ENCODE measurements around the gene UBIAD1.
"Not testable (repeated sequence)": the region's sequence is repeated elsewhere in the genome, so short reads cannot be mapped to it uniquely, and the experiment has no call there.

Gene UBIAD1, protein sequence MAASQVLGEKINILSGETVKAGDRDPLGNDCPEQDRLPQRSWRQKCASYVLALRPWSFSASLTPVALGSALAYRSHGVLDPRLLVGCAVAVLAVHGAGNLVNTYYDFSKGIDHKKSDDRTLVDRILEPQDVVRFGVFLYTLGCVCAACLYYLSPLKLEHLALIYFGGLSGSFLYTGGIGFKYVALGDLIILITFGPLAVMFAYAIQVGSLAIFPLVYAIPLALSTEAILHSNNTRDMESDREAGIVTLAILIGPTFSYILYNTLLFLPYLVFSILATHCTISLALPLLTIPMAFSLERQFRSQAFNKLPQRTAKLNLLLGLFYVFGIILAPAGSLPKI

DNA sequence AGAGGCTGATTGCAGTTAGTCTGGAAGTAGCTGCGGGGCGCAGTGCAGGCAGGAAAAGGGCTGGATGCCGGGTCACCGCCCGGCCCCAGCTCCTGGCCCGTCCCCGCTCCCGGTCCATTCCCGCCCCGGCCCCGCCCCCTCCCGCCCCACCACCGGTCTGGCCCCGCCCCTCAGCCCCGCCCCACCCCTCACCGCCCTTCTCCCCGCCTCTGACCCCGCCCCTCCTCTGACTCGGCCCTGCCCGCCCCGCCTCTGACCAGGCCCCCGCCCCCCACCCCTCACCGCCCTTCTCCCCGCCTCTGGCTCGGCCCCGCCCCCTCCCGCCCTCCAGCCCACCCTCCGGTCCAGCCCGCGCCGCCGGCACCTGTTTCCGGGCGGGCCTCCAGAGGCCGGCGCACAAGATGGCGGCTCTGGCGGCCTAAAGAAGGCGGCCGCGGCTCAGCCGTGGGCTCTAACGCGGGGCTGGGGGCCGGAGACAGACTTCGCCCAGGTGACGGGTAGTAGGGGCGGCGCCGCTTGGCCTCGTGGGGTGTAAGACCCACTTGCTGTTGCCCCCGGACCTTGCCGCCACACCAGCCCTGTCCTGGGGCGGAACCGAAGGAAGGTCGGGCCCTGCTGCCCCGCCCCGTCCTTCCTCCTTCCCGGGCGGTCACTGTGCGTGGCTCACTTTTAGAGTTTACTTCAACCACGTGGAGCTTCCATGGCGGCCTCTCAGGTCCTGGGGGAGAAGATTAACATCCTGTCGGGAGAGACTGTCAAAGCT, at the start of gene UBIAD1:
TSS of gene UBIAD1 (plus strand) at position 367 of the 763 bp plus-strand sequence. CDS start at position 701, 334 bp downstream.
- DNase-seq (ENCODE audit: low read depth) = peak; percentile 49
- H3K4me3 ChIP-seq (ENCODE audit: low read depth, low read length) = peak within 1 kb of the TSS; percentile 55

DNA sequence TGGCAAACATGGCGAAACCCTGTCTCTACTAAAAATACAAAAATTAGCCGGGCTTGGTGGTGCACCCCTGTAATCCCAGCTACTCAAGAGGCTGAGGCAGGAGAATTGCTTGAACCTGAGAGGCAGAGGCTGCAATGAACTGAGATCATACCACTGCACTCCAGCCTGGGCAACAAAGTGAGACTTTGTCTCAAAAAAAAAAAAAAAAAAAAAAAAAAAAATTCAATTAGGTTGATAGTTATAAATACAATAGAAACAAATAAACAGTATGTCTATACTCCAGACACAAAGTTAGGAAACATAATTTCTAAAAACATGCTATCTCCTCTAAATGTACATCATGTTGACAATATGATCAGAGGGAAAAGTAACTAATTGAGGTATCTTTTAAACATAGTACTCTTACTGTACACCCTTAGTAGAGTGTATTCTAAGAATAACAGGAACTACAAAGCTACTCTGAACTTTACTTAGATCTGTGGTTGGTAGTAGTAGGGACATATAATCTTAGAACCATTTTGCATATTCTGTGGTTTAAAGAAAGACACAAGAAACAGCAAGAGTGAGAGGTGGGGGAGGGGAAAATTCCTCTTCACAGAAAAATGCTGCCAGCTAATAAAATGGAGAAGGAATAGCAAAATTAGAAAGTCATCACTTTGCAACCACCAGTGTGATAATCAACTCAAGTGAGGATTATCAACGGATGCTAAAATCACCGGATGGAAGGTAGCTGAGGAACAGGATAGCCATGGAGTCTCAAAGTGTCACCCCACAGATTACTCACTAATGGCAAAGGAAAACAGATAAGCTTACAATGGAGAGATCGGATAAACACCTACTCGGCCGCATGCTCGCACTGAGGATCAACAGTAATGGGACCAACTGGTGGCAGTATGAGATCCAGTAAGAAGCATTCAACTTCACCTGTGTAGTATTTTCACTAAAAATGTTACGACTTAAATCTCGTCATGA, 45.6 kb upstream of the UBIAD1 start:
- no peak for DNase-seq (ENCODE audit: low read depth)
- no peak overlapping the region for H3K4me3 ChIP-seq (ENCODE audit: low read depth, low read length)

DNA sequence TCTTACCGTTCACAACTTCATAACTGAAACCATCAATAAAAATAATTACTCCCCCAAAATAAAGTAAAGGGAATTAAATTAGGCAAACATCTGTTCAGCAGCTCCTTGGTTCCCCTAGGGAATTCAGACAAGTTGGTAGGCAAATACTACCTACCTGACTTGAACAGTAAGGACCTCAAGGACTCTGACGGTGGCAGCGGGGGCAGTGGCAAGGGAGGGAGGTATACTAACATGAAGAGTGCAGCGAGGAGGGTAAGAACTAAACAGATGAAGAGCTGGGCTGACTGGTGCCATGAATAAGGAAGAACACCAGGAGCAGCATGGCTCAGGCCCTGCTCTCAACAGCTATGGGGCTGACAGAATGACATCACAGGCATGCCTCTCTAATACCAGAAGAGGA, 43.8 kb upstream of the UBIAD1 start:
- no peak overlapping the region for H3K4me3 ChIP-seq (ENCODE audit: low read depth, low read length)
- no peak for DNase-seq (ENCODE audit: low read depth)

DNA sequence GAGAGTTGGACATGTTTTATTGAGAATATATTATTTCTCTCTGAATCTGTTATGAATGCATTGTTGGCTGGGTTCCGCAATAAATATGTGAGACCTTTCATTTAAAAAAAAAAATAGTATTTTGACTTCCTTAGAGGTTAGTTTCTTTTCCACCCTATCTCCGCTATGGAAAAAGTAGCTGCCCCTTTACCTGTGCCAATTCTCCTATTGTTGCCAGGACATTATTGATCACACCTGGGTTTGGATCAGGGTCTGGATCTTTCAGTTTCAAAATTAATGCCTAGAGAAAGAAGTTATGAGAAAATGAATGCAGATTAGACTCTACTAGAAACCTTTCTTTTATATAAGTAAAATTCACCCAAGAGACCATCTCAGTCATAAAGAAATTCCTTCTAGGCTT, 39.8 kb upstream of the UBIAD1 start:
- no peak for DNase-seq (ENCODE audit: low read depth)

DNA sequence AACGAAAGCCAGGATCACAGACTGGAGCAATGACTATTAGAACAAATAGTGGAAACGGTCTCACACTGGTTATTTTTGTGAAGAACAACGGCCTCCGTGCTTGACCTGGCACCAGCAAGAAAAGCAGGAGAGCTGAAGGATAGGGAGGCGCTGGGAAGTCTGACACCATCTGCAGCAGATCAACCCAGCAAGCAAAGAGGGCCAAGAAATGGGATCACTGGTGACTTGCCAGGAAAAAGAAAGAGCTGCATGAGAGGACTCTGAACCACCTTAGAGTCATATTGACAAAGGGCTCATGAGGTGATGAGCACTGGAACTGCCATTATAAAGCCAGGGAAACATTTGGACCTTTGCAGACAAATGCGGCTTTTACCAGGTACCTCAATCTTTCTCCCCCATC, 35.6 kb upstream of the UBIAD1 start:
- no peak for DNase-seq (ENCODE audit: low read depth)
- H3K4me3 ChIP-seq (ENCODE audit: low read depth, low read length) = no peak overlapping the region

More for the DNA sequence above, 39.8 kb upstream of the UBIAD1 start:
- no peak overlapping the region for H3K4me3 ChIP-seq (ENCODE audit: low read depth, low read length)

DNA sequence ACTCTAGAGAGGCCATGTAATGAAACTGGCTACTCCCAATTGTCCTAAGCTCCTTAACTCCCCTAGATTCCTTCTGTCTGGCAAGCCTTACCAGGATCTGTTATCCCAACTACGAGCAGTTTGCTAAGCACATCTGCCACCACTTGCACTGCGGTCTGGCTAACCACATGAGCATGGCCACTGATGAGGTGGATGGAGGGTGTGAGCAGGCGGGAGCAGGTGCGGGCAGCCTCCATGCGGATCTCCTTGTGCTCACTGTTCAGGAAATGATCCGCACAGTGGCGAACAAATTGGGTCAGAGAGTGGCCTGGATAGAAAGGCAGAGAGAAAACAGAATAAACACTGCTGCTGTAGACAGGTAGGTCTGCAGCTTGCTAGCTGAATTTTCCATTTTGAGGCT, 34.7 kb upstream of the UBIAD1 start:
- no peak overlapping the region for H3K4me3 ChIP-seq (ENCODE audit: low read depth, low read length)
- DNase-seq (ENCODE audit: low read depth) = no peak

DNA sequence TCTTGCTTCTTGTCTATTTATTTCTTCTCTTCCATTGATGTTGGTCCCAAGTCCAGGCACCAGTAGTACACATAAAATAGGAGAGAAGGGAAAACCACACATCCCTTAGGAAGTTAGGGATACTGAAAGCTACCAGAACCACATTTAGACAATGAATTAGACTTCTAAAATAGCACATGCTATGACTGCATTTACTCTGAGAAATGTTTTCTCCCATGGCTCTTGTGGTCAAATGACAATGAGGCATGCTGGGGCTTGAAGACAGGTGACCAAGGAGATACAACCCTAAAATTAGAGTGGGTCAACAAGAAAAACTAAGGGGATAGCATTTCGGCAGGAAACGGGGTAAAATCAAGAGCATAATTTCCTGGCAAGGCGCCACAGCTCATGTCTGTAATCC, 27.8 kb upstream of the UBIAD1 start:
- no peak overlapping the region for H3K4me3 ChIP-seq (ENCODE audit: low read depth, low read length)
- no peak for DNase-seq (ENCODE audit: low read depth)

DNA sequence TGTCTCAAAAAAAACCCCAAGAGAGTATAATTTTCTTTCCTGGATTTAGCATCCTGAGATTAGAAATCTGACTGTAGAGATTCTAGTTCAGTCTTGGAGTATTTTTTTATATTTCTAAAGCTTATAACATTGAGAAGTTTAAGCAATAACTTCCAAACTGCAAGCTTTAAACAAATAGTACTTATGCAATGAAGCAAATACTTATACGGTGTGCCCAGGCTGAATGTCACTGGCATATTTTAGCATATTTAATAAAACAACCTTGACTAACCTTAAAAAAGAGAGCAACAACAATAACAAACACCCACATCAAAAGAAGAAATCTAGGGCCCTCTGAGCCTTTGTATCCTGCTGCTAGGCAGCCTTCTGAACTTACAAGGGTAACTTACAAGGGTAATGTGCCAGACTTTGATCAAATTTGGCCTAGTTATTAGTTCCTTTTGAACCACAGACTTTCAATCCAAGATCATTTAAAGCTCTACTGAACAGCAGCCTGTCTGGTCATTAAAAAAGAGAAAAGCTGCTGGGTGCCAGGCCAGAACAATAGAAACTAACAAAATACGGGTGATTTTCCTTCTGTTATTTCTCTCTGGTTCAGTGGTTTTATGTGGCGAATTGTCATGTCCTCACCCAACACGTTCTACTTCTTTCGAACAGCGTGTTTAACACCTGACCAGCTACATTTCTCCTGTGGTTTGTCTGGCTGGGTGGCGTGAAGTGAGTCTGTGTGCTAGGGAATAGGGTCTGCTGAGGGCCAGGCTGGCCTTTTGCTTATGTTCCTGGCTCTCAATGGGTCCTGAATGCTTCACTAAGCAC, 26.9 kb upstream of the UBIAD1 start:
- H3K4me3 ChIP-seq (ENCODE audit: low read depth, low read length) = no peak overlapping the region
- DNase-seq (ENCODE audit: low read depth) = no peak

DNA sequence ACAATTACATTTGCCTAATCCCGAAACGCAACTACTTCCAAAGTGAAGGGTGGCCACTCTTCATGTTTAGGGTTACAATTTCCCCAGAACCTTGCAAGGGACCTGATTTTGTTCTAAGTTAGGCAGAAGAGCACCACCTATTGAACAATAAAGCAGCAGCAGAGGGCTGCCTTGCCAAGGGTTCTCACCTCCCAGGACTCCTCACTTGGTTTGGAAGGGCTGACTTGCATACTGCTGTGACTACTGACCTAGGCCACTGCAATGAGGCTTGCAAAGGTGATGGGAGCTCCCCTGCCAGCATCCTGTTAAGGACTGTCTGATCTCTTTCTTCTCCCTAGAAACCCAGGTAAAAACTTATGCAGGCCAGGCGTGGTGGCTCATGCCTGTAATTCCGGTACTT, 24.8 kb upstream of the UBIAD1 start:
- no peak for DNase-seq (ENCODE audit: low read depth)
- H3K4me3 ChIP-seq (ENCODE audit: low read depth, low read length) = no peak overlapping the region

DNA sequence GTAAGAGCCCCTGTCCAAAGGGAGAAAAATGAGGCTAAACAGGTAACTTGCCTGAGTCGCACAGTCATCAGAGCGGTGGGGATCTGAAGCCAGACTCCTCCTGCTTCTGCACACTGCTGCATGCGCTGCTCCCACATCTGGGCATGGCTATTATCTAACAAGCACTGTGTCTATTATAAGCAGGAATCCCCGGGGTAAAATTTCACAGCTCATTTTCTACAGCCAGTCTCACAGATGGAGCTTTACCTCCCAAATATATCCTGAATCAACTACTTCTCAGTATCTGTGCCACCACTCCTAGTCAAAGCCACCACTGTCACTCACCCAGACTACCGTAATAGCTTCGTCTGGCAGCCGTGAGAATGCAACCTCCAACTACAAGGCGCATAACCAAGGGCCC, 20.5 kb upstream of the UBIAD1 start:
- DNase-seq (ENCODE audit: low read depth) = no peak
- no peak overlapping the region for H3K4me3 ChIP-seq (ENCODE audit: low read depth, low read length)

DNA sequence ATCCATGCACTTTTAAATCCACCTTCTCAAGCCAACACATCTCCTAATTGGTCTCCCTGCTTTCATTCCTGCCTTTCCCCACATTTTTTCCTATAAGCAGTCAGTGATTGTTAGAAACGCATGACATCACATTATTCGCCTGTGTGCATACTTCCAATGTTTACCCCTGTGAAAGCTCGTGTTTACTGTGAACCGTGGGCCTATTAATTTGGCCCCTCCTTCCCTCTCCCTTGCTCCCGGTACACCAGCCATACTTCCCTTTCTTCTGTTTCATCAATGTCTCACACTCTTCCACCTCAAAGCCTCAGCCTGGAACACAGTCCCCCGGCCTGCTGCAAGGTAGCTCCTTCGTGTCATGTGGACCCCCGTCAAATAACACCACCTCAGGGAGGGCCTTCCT, 19.8 kb upstream of the UBIAD1 start:
- DNase-seq (ENCODE audit: low read depth) = no peak
- no peak overlapping the region for H3K4me3 ChIP-seq (ENCODE audit: low read depth, low read length)

DNA sequence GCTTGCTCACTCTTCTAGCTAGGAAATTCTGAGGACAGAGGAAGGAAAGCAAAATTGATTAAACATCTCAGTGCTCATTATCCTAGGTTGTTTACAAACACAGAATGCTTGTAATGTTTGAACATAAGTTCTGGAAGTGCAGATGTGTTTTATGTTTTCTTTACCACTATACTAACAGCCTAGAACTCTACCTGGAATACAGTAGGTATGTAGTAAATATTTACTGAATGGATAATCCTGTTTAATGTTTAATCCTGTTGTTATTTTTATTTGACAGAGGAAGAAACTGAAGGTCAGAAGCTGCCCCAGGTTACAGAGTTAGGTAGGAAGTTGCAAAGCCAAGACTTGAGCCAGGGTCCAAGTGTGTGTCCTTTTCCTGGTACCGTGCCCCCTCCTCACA, 16.7 kb upstream of the UBIAD1 start:
- no peak for DNase-seq (ENCODE audit: low read depth)
- no peak overlapping the region for H3K4me3 ChIP-seq (ENCODE audit: low read depth, low read length)

DNA sequence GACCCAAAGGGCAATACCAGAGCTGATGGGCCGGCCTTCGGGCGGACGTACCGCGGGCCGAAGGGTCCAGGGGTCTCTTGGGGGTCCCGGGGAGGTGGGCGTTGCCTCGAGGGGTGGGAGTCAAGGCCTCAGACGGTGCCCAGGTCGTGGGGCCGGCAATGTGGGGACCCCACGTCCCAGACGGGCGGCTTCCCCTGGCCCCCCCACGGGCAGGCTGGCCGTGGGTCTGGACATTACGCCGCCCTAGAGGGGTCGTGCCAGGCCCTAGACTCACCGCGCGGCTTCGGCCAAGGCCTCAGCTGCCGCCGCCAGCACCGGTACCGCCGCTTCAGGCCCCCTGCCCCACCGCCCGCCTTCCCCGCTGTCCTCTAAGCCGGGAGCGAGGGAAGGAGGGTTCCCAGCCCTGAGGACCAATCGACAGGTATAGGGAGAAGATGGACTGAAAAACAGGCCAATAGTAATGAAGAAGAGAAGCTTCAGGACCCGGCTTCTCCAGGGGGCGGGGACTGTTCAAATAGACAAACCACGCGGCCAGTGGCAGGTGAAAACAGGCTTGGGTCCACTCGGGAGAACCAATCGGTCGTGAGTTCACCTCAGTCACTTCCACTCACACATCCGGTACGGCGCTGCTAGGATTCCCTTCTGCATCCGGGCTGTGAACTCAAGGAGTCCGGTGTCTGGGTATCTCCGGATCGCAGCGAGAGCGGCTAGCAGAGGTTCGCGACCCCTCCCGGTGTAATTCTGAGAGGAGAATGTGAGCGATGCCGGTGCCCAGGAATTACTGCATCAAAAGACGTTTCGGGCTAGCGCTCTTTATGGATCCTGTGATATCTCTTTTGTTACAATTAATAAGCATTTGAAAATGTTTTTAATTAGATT, 10.6 kb upstream of the UBIAD1 start, which contains the start of gene MTOR:
TSS of gene MTOR (minus strand) at position 381 of the 879 bp plus-strand sequence. CDS start 3,142 bp downstream, outside the sequence.
- peak within 1 kb of the TSS; percentile 99 for H3K4me3 ChIP-seq (ENCODE audit: low read depth, low read length)
- DNase-seq (ENCODE audit: low read depth) = peak; percentile 99

DNA sequence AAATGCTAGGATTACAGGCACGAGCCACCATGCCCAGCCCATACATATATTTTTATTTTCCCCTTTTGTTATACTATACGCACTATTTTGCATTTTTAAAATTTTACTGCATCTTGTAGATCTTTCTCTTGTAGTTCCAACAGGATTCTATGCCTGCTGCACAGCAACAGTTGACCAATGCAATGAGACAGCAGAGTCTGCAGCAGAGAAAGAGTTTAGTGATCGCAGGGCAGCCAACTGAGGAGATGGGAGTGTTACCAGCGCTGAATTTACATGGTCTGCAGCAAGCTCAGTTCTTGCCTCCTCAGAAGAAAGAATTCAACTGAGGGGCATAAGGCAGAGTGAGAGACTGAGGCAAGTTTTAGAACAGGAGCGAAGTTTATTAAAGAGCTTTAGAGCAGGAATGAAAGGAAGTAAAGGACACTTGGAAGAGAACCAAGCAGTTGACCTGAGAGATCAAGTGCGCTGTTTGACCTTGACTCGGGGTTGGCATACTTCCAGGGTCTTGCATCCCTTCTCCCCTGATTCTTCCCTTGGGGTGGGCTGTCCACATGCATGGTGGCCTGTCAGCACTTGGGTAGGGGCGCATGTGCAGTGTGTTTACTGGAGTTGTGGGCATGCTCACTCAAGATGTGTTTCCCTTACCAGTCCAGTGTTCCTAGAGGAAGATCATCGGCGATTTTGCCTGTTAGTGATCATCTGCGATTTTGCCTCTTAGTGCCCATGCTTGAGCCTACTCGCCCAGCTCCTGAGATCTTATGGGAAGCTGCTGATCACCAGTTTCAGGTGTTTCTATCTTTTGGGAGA, 6.5 kb upstream of the UBIAD1 start:
- DNase-seq (ENCODE audit: low read depth) = no peak

DNA sequence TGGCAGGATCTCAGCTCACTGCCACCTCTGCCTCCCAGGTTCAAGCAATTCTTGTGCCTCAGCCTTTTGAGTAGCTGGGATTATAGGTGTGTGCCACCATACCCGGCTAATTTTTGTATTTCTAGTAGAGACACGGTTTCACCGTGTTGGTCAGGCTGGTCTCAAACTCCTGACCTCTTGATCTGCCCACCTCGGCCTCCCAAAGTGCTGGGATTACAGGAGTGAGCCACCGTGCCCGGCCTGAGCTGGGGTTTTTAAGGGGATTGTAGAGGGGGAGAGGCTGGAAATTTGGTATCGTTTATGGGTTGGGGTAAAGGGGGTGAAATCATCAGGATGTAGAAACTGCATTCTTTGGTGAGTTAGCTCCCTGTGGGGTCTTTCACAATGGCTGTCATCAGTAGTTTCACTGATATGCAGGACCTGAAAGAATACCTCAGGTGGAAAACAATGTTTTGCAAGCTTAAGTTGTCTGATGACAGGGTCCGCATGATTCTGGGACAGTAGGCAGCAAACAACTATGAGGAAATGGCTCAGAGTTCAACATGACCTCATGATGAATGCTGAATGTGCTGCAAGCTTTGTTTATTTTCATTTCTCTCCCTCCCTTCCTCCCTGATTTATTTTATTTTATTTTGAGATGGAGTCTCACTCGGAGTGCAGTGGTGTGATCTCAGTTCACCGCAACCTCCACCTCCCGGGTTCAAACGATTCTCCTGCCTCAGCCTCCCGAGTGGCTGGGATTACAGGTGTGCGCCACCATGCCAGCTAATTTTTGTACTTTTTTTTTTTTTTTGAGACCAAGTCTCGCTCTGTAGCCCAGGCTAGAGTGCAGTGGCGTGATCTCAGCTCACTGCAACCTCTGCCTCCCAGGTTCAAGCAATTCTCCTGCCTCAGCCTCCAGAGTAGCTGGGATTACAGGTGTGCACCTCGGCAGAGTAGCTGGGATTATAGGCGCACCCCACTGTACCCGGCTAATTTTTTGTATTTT, 5.4 kb upstream of the UBIAD1 start:
- DNase-seq (ENCODE audit: low read depth) = peak; percentile 65
- not testable (repeated sequence) for H3K4me3 ChIP-seq (ENCODE audit: low read depth, low read length)

More for the DNA sequence above, 6.5 kb upstream of the UBIAD1 start:
- H3K4me3 ChIP-seq (ENCODE audit: low read depth, low read length) = no peak overlapping the region

DNA sequence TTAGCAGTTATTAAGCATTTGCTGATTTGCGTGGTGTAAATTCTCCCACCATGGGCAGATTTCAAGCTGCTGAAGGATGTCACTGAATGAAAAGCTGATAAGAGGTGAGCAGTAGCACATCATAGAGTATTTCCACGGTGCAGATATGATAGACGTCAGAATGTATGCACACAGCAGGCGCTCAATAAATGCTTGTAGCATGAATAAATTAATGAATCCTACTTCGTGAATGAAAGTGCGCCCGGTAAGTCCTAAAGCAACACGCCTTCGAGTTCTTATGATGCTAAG, 510 bp upstream of the UBIAD1 start:
- DNase-seq (ENCODE audit: low read depth) = no peak
- peak overlapping the region; percentile 37 for H3K4me3 ChIP-seq (ENCODE audit: low read depth, low read length)

Measured in skeletal muscle cell (primary cell).